Naive thymus-derived CD4-positive, alpha-beta T cell (primary cell): ENCODE measurements around the gene ESRRB. TPM values are rescaled to one million over a fixed set of nuclear protein-coding genes. Genes with fewer than 3 reads are reported as not detected.

ENCODE experiments used
- ATAC-seq: fragments of 150-1000 bp; cut with Tn5 transposase; 2 replicates; pipeline ENCODE4 v1.10.0; 2021; ENCODE audit warnings: mild to moderate bottlenecking, moderate library complexity
- CTCF ChIA-PET: fragments of 350-600 bp; sonication (Branson Sonifier 250); formaldehyde crosslinking; loops from one replicate; lab custom pipeline; 2021; ENCODE audit warnings: antibody characterized with exemption; lab: Charles Lee
- POLR2A ChIA-PET: fragments of 350-600 bp; sonication (Branson Sonifier 250); formaldehyde crosslinking; loops from one replicate; lab custom pipeline; 2021; ENCODE audit warnings: antibody characterized with exemption, inconsistent platforms; lab: Charles Lee
- DNase-seq, 9 donors: peaks; one replicate each; pipeline versions ENCODE4 v3.0.0 to v3.0.0-alpha.2; 2020 to 2022; ENCODE audit warnings: mixed read lengths in 1 of 9
- H3K27ac ChIP-seq: one replicate; pipeline ENCODE4 v1.7.0; 2013; ENCODE audit warnings: mild to moderate bottlenecking, low read depth, low read length, moderate library complexity
- H3K27me3 ChIP-seq, 2 donors: one replicate each; pipeline ENCODE4 v1.7.0; 2013; ENCODE audit warnings: low read length in 2 of 2, mild to moderate bottlenecking in 2 of 2, moderate library complexity in 2 of 2; ENCODE audit not compliant: control insufficient read depth in 2 of 2, insufficient read depth in 2 of 2
- H3K36me3 ChIP-seq, 3 experiments: 1 replicate in 2 of 3; 2 replicates in 1 of 3; pipeline ENCODE4 v1.7.0; 2013; ENCODE audit warnings: low read length in 3 of 3, mild to moderate bottlenecking in 3 of 3, moderate library complexity in 1 of 3; ENCODE audit not compliant: insufficient read depth in 3 of 3, control insufficient read depth in 2 of 3
- H3K4me1 ChIP-seq, 2 donors: one replicate each; pipeline ENCODE4 v1.7.0; 2013; ENCODE audit warnings: low read length in 2 of 2, mild to moderate bottlenecking in 2 of 2, moderate library complexity in 1 of 2; ENCODE audit not compliant: control insufficient read depth in 2 of 2, insufficient read depth in 2 of 2
- H3K4me3 ChIP-seq: 2 replicates; pipeline ENCODE4 v1.7.0; 2013; ENCODE audit warnings: mild to moderate bottlenecking, low read length
- H3K9me3 ChIP-seq, 3 experiments: 1 replicate in 2 of 3; 2 replicates in 1 of 3; pipeline ENCODE4 v1.7.0; 2013; ENCODE audit warnings: low read length in 3 of 3; ENCODE audit not compliant: control insufficient read depth in 2 of 3
- H3K27ac Mint-ChIP-seq, 9 donors: one replicate each; pipeline ENCODE4 v1.8.0; 2020 to 2022; ENCODE audit warnings: mixed read lengths in 9 of 9, mild to moderate bottlenecking in 8 of 9, moderate library complexity in 5 of 9, inconsistent platforms in 2 of 9
- H3K27me3 Mint-ChIP-seq, 5 donors: one replicate each; pipeline ENCODE4 v1.8.0; 2021 to 2022; ENCODE audit warnings: mixed read lengths in 5 of 5, mild to moderate bottlenecking in 1 of 5
- H3K36me3 Mint-ChIP-seq, 5 donors: one replicate each; pipeline ENCODE4 v1.8.0; 2020 to 2022; ENCODE audit warnings: mixed read lengths in 5 of 5, mild to moderate bottlenecking in 3 of 5, inconsistent platforms in 1 of 5
- H3K4me1 Mint-ChIP-seq, 7 donors: one replicate each; pipeline ENCODE4 v1.8.0; 2020 to 2022; ENCODE audit warnings: mixed read lengths in 7 of 7, mild to moderate bottlenecking in 3 of 7, inconsistent platforms in 1 of 7
- H3K4me3 Mint-ChIP-seq, 10 donors: one replicate each; pipeline ENCODE4 v1.8.0; 2020 to 2022; ENCODE audit warnings: mild to moderate bottlenecking in 10 of 10, mixed read lengths in 10 of 10, moderate library complexity in 6 of 10, inconsistent platforms in 2 of 10
- H3K9me3 Mint-ChIP-seq, 11 donors: one replicate each; pipeline ENCODE4 v1.8.0; 2020 to 2022; ENCODE audit warnings: mixed read lengths in 11 of 11, mild to moderate bottlenecking in 4 of 11, inconsistent platforms in 1 of 11, moderate library complexity in 1 of 11
- intact Hi-C, 2 donors: fragments of 100-400 bp; cut with micrococcal nuclease; formaldehyde crosslinking; loops; one replicate each; pipeline ENCODE4 v1.15.1; 2023
- polyA plus RNA-seq, 2 donors: library from polyadenylated mRNA; unstranded; fragments of 300-500 nt; fragmentation: Illumina TruSeq; gene quantifications; one replicate each; pipeline ENCODE4 v1.2.3, GENCODE V29; 2021
- total RNA-seq, 6 experiments: library from RNA in 5 of 6; stranded (reverse) in 5 of 6; gene quantifications; 1 replicate in 5 of 6; 2 replicates in 1 of 6; pipeline ENCODE4 v1.2.3 and lab custom pipeline; 2021 to 2026

The ESRRB gene
- total and polyA plus RNA-seq, 7 experiments from 2014 or later, result 0.16 to 0.48 (median 0.20) TPM; not detected in 4

GRCh38 chr14:76394569-76394968, 18.6 kb downstream of the ESRRB start:
- CTCF ChIA-PET, result no interaction called here
- H3K9me3 ChIP-seq, result no peaks in the 10 kb centered on the region
- Mint-ChIP-seq H3K4me3 (no peak overlapping the region), H3K27me3 (peaks cover 0 to 30% (median 18%) of the 10 kb centered on the region in 5 donors), H3K4me1 (no peaks in the 10 kb centered on the region), H3K36me3 (no peaks in the 10 kb centered on the region), H3K27ac (no peak overlapping the region), H3K9me3 (no peaks in the 10 kb centered on the region)
- H3K36me3 ChIP-seq, result no peaks in the 10 kb centered on the region
- H3K4me3 ChIP-seq, result no peak overlapping the region
- no peak overlapping the region for H3K27ac ChIP-seq
- intact Hi-C loops, result no loop called here
- ATAC-seq (no peak), DNase-seq (no peak)
- H3K27me3 ChIP-seq, result no peaks in the 10 kb centered on the region
- POLR2A ChIA-PET, result no interaction called here
- no peaks in the 10 kb centered on the region for H3K4me1 ChIP-seq

GRCh38 chr14:76395161-76395560, 19.2 kb downstream of the ESRRB start:
- intact Hi-C loops, result no loop called here
- no peaks in the 10 kb centered on the region for H3K4me1 Mint-ChIP-seq
- H3K4me3 Mint-ChIP-seq, result no peak overlapping the region
- H3K27me3 Mint-ChIP-seq, result peaks cover 0 to 26% (median 13%) of the 10 kb centered on the region in 5 donors
- no peaks in the 10 kb centered on the region for H3K36me3 Mint-ChIP-seq
- H3K27ac Mint-ChIP-seq, result no peak overlapping the region
- CTCF ChIA-PET, result interaction anchor here (0.6 kb wide), 1 partner anchor 11 kb away, joined by 3 read pairs; no protein-coding TSS in a partner anchor
- no peak overlapping the region for H3K27ac ChIP-seq
- no peak overlapping the region for H3K4me3 ChIP-seq
- H3K9me3 ChIP-seq, result no peaks in the 10 kb centered on the region
- no peaks in the 10 kb centered on the region for H3K27me3 ChIP-seq
- H3K36me3 ChIP-seq, result no peaks in the 10 kb centered on the region
- H3K9me3 Mint-ChIP-seq, result no peaks in the 10 kb centered on the region
- ATAC-seq (no peak), DNase-seq (no peak)
- no peaks in the 10 kb centered on the region for H3K4me1 ChIP-seq
- POLR2A ChIA-PET, result no interaction called here

- peaks cover 0 to 25% (median 9%) of the 10 kb centered on the region in 5 donors for H3K27me3 Mint-ChIP-seq
- ATAC-seq, result no peak
- Histone ChIP-seq H3K4me3 (no peak overlapping the region), H3K27ac (no peak overlapping the region), H3K36me3 (no peaks in the 10 kb centered on the region), H3K4me1 (no peaks in the 10 kb centered on the region), H3K9me3 (no peaks in the 10 kb centered on the region), H3K27me3 (no peaks in the 10 kb centered on the region)
- no peaks in the 10 kb centered on the region for H3K4me1 Mint-ChIP-seq
- ChIA-PET CTCF (no interaction called here), POLR2A (no interaction called here)
- no peak for DNase-seq
- no peak overlapping the region for H3K27ac Mint-ChIP-seq
- intact Hi-C loops, result no loop called here
- no peaks in the 10 kb centered on the region for H3K9me3 Mint-ChIP-seq
- H3K4me3 Mint-ChIP-seq, result no peak overlapping the region
- H3K36me3 Mint-ChIP-seq, result no peaks in the 10 kb centered on the region
Observed at GRCh38 chr14:76396714-76397187, 20.8 kb downstream of the ESRRB start.

- intact Hi-C loops, result no loop called here
- POLR2A ChIA-PET, result no interaction called here
Observed at GRCh38 chr14:76405627-76406026, 29.7 kb downstream of the ESRRB start.

GRCh38 chr14:76407449-76408150, 31.7 kb downstream of the ESRRB start:
- Histone ChIP-seq H3K4me1 (no peaks in the 10 kb centered on the region), H3K27me3 (no peaks in the 10 kb centered on the region), H3K27ac (no peak overlapping the region), H3K4me3 (no peak overlapping the region), H3K36me3 (no peaks in the 10 kb centered on the region), H3K9me3 (no peaks in the 10 kb centered on the region)
- no peaks in the 10 kb centered on the region for H3K36me3 Mint-ChIP-seq
- peaks cover 0 to 3% (median 0%) of the 10 kb centered on the region in 11 donors for H3K9me3 Mint-ChIP-seq
- no peak for ATAC-seq
- no peak for DNase-seq
- intact Hi-C loops, result no loop called here
- peaks cover 16 to 51% (median 22%) of the 10 kb centered on the region in 5 donors for H3K27me3 Mint-ChIP-seq
- ChIA-PET POLR2A (no interaction called here), CTCF (no interaction called here)
- H3K4me3 Mint-ChIP-seq, result no peak overlapping the region
- no peak overlapping the region for H3K27ac Mint-ChIP-seq
- no peaks in the 10 kb centered on the region for H3K4me1 Mint-ChIP-seq

More at GRCh38 chr14:76405627-76406026, 29.7 kb downstream of the ESRRB start:
- CTCF ChIA-PET, result interaction anchor here (0.7 kb wide), 1 partner anchor 10 kb away, joined by 3 read pairs; no protein-coding TSS in a partner anchor
- H3K27me3 ChIP-seq, result no peaks in the 10 kb centered on the region
- no peaks in the 10 kb centered on the region for H3K4me1 ChIP-seq
- H3K4me3 ChIP-seq, result no peak overlapping the region
- no peaks in the 10 kb centered on the region for H3K4me1 Mint-ChIP-seq
- H3K36me3 Mint-ChIP-seq, result no peaks in the 10 kb centered on the region
- H3K36me3 ChIP-seq, result no peaks in the 10 kb centered on the region
- H3K27ac ChIP-seq, result no peak overlapping the region
- ATAC-seq (no peak), DNase-seq (no peak)
- H3K9me3 ChIP-seq, result no peaks in the 10 kb centered on the region
- H3K4me3 Mint-ChIP-seq, result no peak overlapping the region
- no peak overlapping the region for H3K27ac Mint-ChIP-seq
- peaks cover 7 to 42% (median 17%) of the 10 kb centered on the region in 5 donors for H3K27me3 Mint-ChIP-seq
- peaks cover 0 to 2% (median 0%) of the 10 kb centered on the region in 11 donors for H3K9me3 Mint-ChIP-seq

GRCh38 chr14:76408877-76409276, 32.9 kb downstream of the ESRRB start:
- H3K27me3 Mint-ChIP-seq, result peaks cover 19 to 60% (median 25%) of the 10 kb centered on the region in 5 donors
- no peak overlapping the region for H3K27ac ChIP-seq
- ChIA-PET POLR2A (no interaction called here), CTCF (no interaction called here)
- H3K36me3 Mint-ChIP-seq, result no peaks in the 10 kb centered on the region
- no peaks in the 10 kb centered on the region for H3K9me3 ChIP-seq
- no peak for ATAC-seq
- no peak for DNase-seq
- intact Hi-C loops, result no loop called here
- H3K4me1 ChIP-seq, result no peaks in the 10 kb centered on the region
- peaks cover 0 to 4% (median 0%) of the 10 kb centered on the region in 11 donors for H3K9me3 Mint-ChIP-seq
- no peak overlapping the region for H3K27ac Mint-ChIP-seq
- H3K27me3 ChIP-seq, result no peaks in the 10 kb centered on the region
- peaks cover 0 to 4% (median 0%) of the 10 kb centered on the region in 7 donors for H3K4me1 Mint-ChIP-seq
- no peaks in the 10 kb centered on the region for H3K36me3 ChIP-seq
- no peak overlapping the region for H3K4me3 ChIP-seq
- no peak overlapping the region for H3K4me3 Mint-ChIP-seq

GRCh38 chr14:76412501-76412900, 36.6 kb downstream of the ESRRB start:
- peaks cover 0 to 10% (median 6%) of the 10 kb centered on the region in 7 donors for H3K4me1 Mint-ChIP-seq
- ChIA-PET POLR2A (no interaction called here), CTCF (no interaction called here)
- H3K36me3 ChIP-seq, result no peaks in the 10 kb centered on the region
- peaks cover 0 to 4% (median 0%) of the 10 kb centered on the region in 11 donors for H3K9me3 Mint-ChIP-seq
- intact Hi-C loops, result no loop called here
- peaks cover 38 to 55% (median 45%) of the 10 kb centered on the region in 5 donors for H3K27me3 Mint-ChIP-seq
- H3K4me1 ChIP-seq, result no peaks in the 10 kb centered on the region
- H3K27ac ChIP-seq, result no peak overlapping the region
- DNase-seq (no peak), ATAC-seq (no peak)
- no peaks in the 10 kb centered on the region for H3K36me3 Mint-ChIP-seq
- H3K4me3 Mint-ChIP-seq, result no peak overlapping the region
- H3K27ac Mint-ChIP-seq, result no peak overlapping the region
- no peak overlapping the region for H3K4me3 ChIP-seq
- no peaks in the 10 kb centered on the region for H3K27me3 ChIP-seq
- H3K9me3 ChIP-seq, result no peaks in the 10 kb centered on the region
